ENCODE measurements around the gene GATB. TPM values are rescaled to one million over a fixed set of nuclear protein-coding genes. Genes with fewer than 3 reads are reported as not detected.

Gene GATB
- polyA plus RNA-seq, 3 donors = 5.5 to 12.2 (median 9.0) TPM

- Histone ChIP-seq H2AFZ (ENCODE audit: insufficient read depth, low read depth, low read length, poor library complexity, severe bottlenecking) (no peak overlapping the region), H3K36me3 (replicated peaks in 1 of 2; ENCODE audit: control insufficient read depth in 1 of 2, insufficient read depth in 2 of 2, low read length in 2 of 2) (no peaks in the 10 kb centered on the region), H3K4me1 (ENCODE audit: control insufficient read depth in 1 of 2, insufficient read depth in 2 of 2, low read length in 2 of 2) (no peaks in the 10 kb centered on the region), H3K79me2 (ENCODE audit: insufficient read depth, low read length) (no peaks in the 10 kb centered on the region), H3K4me3 (replicated peaks in 1 of 3; ENCODE audit: low read depth in 2 of 3, low read length in 3 of 3) (no peak overlapping the region), H3K4me2 (replicated peaks; ENCODE audit: extremely low read depth, low read length, poor library complexity, severe bottlenecking) (no peak overlapping the region), H4K20me1 (ENCODE audit: insufficient read depth, low read length) (no peaks in the 10 kb centered on the region), H3K9me3 (replicated peaks in 1 of 2; ENCODE audit: control insufficient read depth in 1 of 2, insufficient read depth in 1 of 2, low read length in 2 of 2) (no peaks in the 10 kb centered on the region), H3K27ac (ENCODE audit: low read depth in 1 of 2, low read length in 2 of 2) (no peak overlapping the region), H3K27me3 (ENCODE audit: control insufficient read depth in 2 of 2, insufficient read depth in 2 of 2, low read length in 2 of 2) (peaks cover 9 to 16% of the 10 kb centered on the region in 2 donors), H3K9ac (ENCODE audit: insufficient read depth, low read length, poor library complexity, severe bottlenecking) (no peak overlapping the region)
- Mint-ChIP-seq H3K36me3 (no peaks in the 10 kb centered on the region), H3K27ac (no peak overlapping the region), H3K27me3 (ENCODE audit: low read depth in 3 of 3) (peaks cover 21 to 29% (median 23%) of the 10 kb centered on the region in 3 donors), H3K4me3 (no peak overlapping the region), H3K4me1 (no peaks in the 10 kb centered on the region), H3K9me3 (peaks cover 0 to 2% (median 0%) of the 10 kb centered on the region in 7 donors)
- WGBS (ENCODE audit: insufficient coverage) = 100% methylated on average over 1 of the region's 4 CpGs
- TF ChIP-seq CTCF (IDR thresholded peaks at IDR 0.05) = no peak
- no peak for DNase-seq
- intact Hi-C loops (cut with micrococcal nuclease) = no loop called here
These were observed 31.7 kb upstream of the GATB start for GRCh38 chr4:151792530-151792929.

- Histone ChIP-seq H3K4me3 (replicated peaks in 1 of 3; ENCODE audit: low read depth in 2 of 3, low read length in 3 of 3) (no peak overlapping the region), H3K9ac (ENCODE audit: insufficient read depth, low read length, poor library complexity, severe bottlenecking) (no peak overlapping the region), H3K4me1 (ENCODE audit: control insufficient read depth in 1 of 2, insufficient read depth in 2 of 2, low read length in 2 of 2) (no peaks in the 10 kb centered on the region), H3K27me3 (ENCODE audit: control insufficient read depth in 2 of 2, insufficient read depth in 2 of 2, low read length in 2 of 2) (peaks cover 11 to 21% of the 10 kb centered on the region in 2 donors), H2AFZ (ENCODE audit: insufficient read depth, low read depth, low read length, poor library complexity, severe bottlenecking) (no peak overlapping the region), H4K20me1 (ENCODE audit: insufficient read depth, low read length) (no peaks in the 10 kb centered on the region), H3K79me2 (ENCODE audit: insufficient read depth, low read length) (no peaks in the 10 kb centered on the region), H3K27ac (ENCODE audit: low read depth in 1 of 2, low read length in 2 of 2) (no peak overlapping the region), H3K36me3 (replicated peaks in 1 of 2; ENCODE audit: control insufficient read depth in 1 of 2, insufficient read depth in 2 of 2, low read length in 2 of 2) (no peaks in the 10 kb centered on the region), H3K9me3 (replicated peaks in 1 of 2; ENCODE audit: control insufficient read depth in 1 of 2, insufficient read depth in 1 of 2, low read length in 2 of 2) (no peaks in the 10 kb centered on the region), H3K4me2 (replicated peaks; ENCODE audit: extremely low read depth, low read length, poor library complexity, severe bottlenecking) (no peak overlapping the region)
- Mint-ChIP-seq H3K4me3 (no peak overlapping the region), H3K27me3 (ENCODE audit: low read depth in 3 of 3) (peaks cover 19 to 24% (median 19%) of the 10 kb centered on the region in 3 donors), H3K36me3 (no peaks in the 10 kb centered on the region), H3K4me1 (no peaks in the 10 kb centered on the region), H3K27ac (no peak overlapping the region), H3K9me3 (peaks cover 0 to 4% (median 0%) of the 10 kb centered on the region in 7 donors)
- DNase-seq = no peak
- TF ChIP-seq CTCF (IDR thresholded peaks at IDR 0.05) = no peak
- intact Hi-C loops (cut with micrococcal nuclease) = no loop called here
These were observed 27.2 kb upstream of the GATB start for GRCh38 chr4:151788021-151788420.

Measured in CD14-positive monocyte (primary cell).